GM12873 (cell line): ENCODE data around the gene USP48.

Experiments used
- CTCF ChIP-seq: IDR thresholded peaks from 2 replicates; pipeline ENCODE4 v1.5.1; 2012; ENCODE audit warnings: low read depth, mild to moderate bottlenecking, moderate library complexity, low read length, control low read depth; ENCODE audit not compliant: insufficient read depth; ENCODE audit errors: missing control alignments

USP48 gene

GRCh38 chr1:21706151-21706835 lies 76.7 kb downstream of the USP48 start:
- TF ChIP-seq CTCF, result no peak

GRCh38 chr1:21705303-21705980 lies 77.5 kb downstream of the USP48 start:
- TF ChIP-seq CTCF, result no peak

- no peak for TF ChIP-seq CTCF
These were observed 78.8 kb downstream of the USP48 start for GRCh38 chr1:21704145-21704544.

GRCh38 chr1:21703318-21703963 lies 79.5 kb downstream of the USP48 start:
- TF ChIP-seq CTCF, result peak; percentile 51

GRCh38 chr1:21702780-21703179 lies 80.2 kb downstream of the USP48 start:
- no peak for TF ChIP-seq CTCF

GRCh38 chr1:21701401-21701800 lies 81.5 kb downstream of the USP48 start:
- no peak for TF ChIP-seq CTCF

GRCh38 chr1:21700094-21700493 lies 82.9 kb downstream of the USP48 start:
- TF ChIP-seq CTCF, result no peak
